Measurements from ENCODE around the gene PRDX1. TPM values are rescaled to one million over a fixed set of nuclear protein-coding genes. Genes with fewer than 3 reads are reported as not detected.

The PRDX1 gene
- total and polyA plus RNA-seq, 2 of the 13 experiments (the other 11 are each of a cell fraction or from before 2014, with no cell fraction given): 761 to 1,898 TPM

GRCh38 chr1:45545553-45546310 lies 24.0 kb upstream of the PRDX1 start (continued):
- TF ChIP-seq ZNF704 (CRISPR knock-in tag; IDR thresholded peaks at IDR 0.05; ENCODE audit: borderline replicate concordance) (no peak), MIER3 (CRISPR knock-in tag; IDR thresholded peaks at IDR 0.05; ENCODE audit: borderline replicate concordance) (no peak; the same call in 1 of the 2 replicates), ZNF251 (CRISPR knock-in tag; IDR thresholded peaks at IDR 0.05) (no peak), GATAD2A (CRISPR knock-in tag; IDR thresholded peaks at IDR 0.05) (peak; percentile 79), THAP11 (CRISPR knock-in tag; IDR thresholded peaks at IDR 0.05) (peak; percentile 23; the same call in 1 of the 2 replicates)
- TF ChIP-seq, protein P1, sequence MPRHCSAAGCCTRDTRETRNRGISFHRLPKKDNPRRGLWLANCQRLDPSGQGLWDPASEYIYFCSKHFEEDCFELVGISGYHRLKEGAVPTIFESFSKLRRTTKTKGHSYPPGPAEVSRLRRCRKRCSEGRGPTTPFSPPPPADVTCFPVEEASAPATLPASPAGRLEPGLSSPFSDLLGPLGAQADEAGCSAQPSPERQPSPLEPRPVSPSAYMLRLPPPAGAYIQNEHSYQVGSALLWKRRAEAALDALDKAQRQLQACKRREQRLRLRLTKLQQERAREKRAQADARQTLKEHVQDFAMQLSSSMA (CRISPR knock-in tag; IDR thresholded peaks at IDR 0.05): no peak
- TF ChIP-seq, protein P2, sequence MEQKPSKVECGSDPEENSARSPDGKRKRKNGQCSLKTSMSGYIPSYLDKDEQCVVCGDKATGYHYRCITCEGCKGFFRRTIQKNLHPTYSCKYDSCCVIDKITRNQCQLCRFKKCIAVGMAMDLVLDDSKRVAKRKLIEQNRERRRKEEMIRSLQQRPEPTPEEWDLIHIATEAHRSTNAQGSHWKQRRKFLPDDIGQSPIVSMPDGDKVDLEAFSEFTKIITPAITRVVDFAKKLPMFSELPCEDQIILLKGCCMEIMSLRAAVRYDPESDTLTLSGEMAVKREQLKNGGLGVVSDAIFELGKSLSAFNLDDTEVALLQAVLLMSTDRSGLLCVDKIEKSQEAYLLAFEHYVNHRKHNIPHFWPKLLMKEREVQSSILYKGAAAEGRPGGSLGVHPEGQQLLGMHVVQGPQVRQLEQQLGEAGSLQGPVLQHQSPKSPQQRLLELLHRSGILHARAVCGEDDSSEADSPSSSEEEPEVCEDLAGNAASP (CRISPR knock-in tag; IDR thresholded peaks at IDR 0.05; ENCODE audit: borderline replicate concordance): peak; percentile 40; the same call in 1 of the 2 replicates
- TF ChIP-seq, protein P3, sequence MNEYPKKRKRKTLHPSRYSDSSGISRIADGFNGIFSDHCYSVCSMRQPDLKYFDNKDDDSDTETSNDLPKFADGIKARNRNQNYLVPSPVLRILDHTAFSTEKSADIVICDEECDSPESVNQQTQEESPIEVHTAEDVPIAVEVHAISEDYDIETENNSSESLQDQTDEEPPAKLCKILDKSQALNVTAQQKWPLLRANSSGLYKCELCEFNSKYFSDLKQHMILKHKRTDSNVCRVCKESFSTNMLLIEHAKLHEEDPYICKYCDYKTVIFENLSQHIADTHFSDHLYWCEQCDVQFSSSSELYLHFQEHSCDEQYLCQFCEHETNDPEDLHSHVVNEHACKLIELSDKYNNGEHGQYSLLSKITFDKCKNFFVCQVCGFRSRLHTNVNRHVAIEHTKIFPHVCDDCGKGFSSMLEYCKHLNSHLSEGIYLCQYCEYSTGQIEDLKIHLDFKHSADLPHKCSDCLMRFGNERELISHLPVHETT (CRISPR knock-in tag; conservative IDR thresholded peaks at IDR 0.05): no peak

Measured in HepG2 (cell line).